Measurements from ENCODE around the gene MACROD2.

- no peak for TF ChIP-seq CTCF (IDR thresholded peaks at IDR 0.05; ENCODE audit: insufficient read depth, low read length, poor library complexity, severe bottlenecking)
- TF ChIP-seq EZH2phosphoT487 (conservative IDR thresholded peaks at IDR 0.05; ENCODE audit: low read length): no peak
These were observed 198.1 kb downstream of the MACROD2 start for GRCh38 chr20:14193443-14193842.
